ENCODE results near the gene INPP5D.

GRCh38 chr2:233039212-233039845 lies 20.8 kb upstream of the INPP5D start:
- TF ChIP-seq, protein P1, sequence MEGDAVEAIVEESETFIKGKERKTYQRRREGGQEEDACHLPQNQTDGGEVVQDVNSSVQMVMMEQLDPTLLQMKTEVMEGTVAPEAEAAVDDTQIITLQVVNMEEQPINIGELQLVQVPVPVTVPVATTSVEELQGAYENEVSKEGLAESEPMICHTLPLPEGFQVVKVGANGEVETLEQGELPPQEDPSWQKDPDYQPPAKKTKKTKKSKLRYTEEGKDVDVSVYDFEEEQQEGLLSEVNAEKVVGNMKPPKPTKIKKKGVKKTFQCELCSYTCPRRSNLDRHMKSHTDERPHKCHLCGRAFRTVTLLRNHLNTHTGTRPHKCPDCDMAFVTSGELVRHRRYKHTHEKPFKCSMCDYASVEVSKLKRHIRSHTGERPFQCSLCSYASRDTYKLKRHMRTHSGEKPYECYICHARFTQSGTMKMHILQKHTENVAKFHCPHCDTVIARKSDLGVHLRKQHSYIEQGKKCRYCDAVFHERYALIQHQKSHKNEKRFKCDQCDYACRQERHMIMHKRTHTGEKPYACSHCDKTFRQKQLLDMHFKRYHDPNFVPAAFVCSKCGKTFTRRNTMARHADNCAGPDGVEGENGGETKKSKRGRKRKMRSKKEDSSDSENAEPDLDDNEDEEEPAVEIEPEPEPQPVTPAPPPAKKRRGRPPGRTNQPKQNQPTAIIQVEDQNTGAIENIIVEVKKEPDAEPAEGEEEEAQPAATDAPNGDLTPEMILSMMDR (IDR thresholded peaks at IDR 0.05), result peak in 1 of 5 experiments; percentile 33
- no peak for TF ChIP-seq POLR2A (IDR thresholded peaks at IDR 0.05)
- peak; percentile 72 to 91 for TF ChIP-seq EP300 (IDR thresholded peaks at IDR 0.05)
